PFSK-1 (cell line): Measurements from ENCODE around the gene PTH1R.

Experiments used
- FOXP2 ChIP-seq: optimal IDR thresholded peaks from 2 replicates; pipeline ENCODE3; 2011; ENCODE audit warnings: borderline replicate concordance, control low read depth, inconsistent platforms; ENCODE audit not compliant: insufficient read depth; ENCODE audit errors: extremely low read length, extremely low read depth
- POLR2AphosphoS5 ChIP-seq: IDR thresholded peaks from 2 replicates; pipeline ENCODE4 v1.6.1; 2012; ENCODE audit warnings: low read depth, mild to moderate bottlenecking, control low read depth, low read length, moderate library complexity
- REST ChIP-seq, 2 experiments: IDR thresholded peaks; 2 replicates each; pipeline versions ENCODE4 v1.6.1 to v1.8.0; 2011 to 2012; ENCODE audit warnings: low read depth in 2 of 2, low read length in 2 of 2, control low read depth in 1 of 2, inconsistent platforms in 1 of 2, mild to moderate bottlenecking in 1 of 2, moderate library complexity in 1 of 2; ENCODE audit not compliant: insufficient read depth in 1 of 2
- SIN3A ChIP-seq: IDR thresholded peaks from 2 replicates; pipeline ENCODE4 v1.6.1; 2012; ENCODE audit warnings: mild to moderate bottlenecking, low read length, moderate library complexity, borderline replicate concordance; ENCODE audit not compliant: insufficient read depth
- TAF1 ChIP-seq: IDR thresholded peaks from 2 replicates; pipeline ENCODE4 v1.6.1; 2012; ENCODE audit warnings: low read length, control low read depth, borderline replicate concordance; ENCODE audit not compliant: insufficient read depth

PTH1R gene

DNA sequence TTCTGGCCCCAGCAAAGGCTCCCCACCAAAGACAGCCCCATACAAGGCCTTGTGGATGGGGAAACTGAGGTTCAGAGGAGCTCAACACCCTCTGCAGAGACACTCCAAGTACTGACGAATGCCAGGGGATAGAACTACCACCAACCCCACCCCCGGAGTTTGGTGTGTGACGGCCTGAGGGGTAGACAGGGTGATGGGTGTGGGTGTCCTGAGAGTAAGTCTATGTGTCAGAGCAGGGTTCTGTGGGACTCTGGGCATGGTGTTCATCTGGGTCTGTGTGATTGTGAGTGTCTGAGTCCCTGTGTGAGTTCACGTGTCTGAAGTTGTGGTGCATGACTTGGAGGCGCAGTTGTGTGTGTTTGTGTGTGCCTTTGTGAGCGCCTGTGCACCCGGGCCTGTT is 7.4 kb downstream of the PTH1R start:
- no peak for TF ChIP-seq REST (IDR thresholded peaks at IDR 0.05; ENCODE audit: insufficient read depth in 1 of 2, low read depth in 2 of 2, low read length in 2 of 2)
- no peak for TF ChIP-seq POLR2AphosphoS5
- no peak for TF ChIP-seq FOXP2
- no peak for TF ChIP-seq TAF1
- TF ChIP-seq SIN3A: no peak

GRCh38 chr3:46885612-46886011 is 8.1 kb downstream of the PTH1R start:
- TF ChIP-seq POLR2AphosphoS5 (no peak), SIN3A (no peak), FOXP2 (no peak), REST (IDR thresholded peaks at IDR 0.05; ENCODE audit: insufficient read depth in 1 of 2, low read depth in 2 of 2, low read length in 2 of 2) (no peak), TAF1 (no peak)

DNA sequence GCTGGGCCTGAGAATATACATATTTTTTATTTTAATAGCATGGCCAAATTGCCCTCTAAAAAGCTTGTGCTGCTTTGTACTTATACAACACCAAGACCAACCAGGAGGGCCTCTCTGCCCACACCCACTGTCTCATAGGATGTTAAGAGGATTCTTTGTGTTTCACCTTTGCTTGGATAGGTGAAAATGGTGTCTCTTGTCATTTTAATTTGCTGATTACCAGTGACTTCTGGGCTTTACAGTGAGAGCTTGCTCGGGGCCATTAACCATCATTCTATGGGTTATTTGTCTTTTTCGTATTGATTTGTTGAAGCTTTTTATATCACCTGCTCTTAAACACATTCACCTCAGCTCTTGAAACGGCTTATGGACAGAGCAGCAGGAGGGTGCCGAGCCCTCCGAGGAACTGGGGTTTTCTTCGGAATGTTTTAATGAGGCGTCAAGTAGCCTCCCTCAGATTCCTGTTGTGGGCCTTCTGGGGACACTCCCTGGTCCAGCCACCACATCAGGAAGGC is 10.5 kb downstream of the PTH1R start:
- TF ChIP-seq SIN3A (no peak), TAF1 (no peak), POLR2AphosphoS5 (no peak), REST (IDR thresholded peaks at IDR 0.05; ENCODE audit: insufficient read depth in 1 of 2, low read depth in 2 of 2, low read length in 2 of 2) (no peak), FOXP2 (no peak)

DNA sequence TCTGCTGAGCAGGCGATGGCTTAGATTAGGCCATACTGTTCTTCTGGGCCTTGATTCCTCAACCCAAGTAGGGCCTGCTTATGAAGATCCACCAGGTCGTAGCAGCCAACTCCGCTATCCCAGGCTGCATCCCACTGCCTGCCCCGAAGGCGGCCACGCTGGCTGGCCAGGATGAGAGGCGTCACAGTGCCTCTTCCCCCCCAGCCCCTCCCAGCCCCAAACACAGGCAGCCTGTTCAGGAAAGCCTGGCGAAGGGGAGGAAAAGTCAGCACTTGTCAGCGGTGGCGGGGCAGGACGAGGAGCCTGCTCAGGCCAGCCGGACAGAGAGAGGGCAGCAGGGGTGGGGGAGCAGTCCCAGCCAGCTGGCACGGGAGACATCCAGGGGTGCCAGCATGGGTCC is 11.2 kb downstream of the PTH1R start:
- TF ChIP-seq REST (IDR thresholded peaks at IDR 0.05; ENCODE audit: insufficient read depth in 1 of 2, low read depth in 2 of 2, low read length in 2 of 2): no peak
- no peak for TF ChIP-seq TAF1
- no peak for TF ChIP-seq FOXP2
- no peak for TF ChIP-seq SIN3A
- no peak for TF ChIP-seq POLR2AphosphoS5
